ENCODE measurements around the gene LMO4.

The LMO4 gene

DNA sequence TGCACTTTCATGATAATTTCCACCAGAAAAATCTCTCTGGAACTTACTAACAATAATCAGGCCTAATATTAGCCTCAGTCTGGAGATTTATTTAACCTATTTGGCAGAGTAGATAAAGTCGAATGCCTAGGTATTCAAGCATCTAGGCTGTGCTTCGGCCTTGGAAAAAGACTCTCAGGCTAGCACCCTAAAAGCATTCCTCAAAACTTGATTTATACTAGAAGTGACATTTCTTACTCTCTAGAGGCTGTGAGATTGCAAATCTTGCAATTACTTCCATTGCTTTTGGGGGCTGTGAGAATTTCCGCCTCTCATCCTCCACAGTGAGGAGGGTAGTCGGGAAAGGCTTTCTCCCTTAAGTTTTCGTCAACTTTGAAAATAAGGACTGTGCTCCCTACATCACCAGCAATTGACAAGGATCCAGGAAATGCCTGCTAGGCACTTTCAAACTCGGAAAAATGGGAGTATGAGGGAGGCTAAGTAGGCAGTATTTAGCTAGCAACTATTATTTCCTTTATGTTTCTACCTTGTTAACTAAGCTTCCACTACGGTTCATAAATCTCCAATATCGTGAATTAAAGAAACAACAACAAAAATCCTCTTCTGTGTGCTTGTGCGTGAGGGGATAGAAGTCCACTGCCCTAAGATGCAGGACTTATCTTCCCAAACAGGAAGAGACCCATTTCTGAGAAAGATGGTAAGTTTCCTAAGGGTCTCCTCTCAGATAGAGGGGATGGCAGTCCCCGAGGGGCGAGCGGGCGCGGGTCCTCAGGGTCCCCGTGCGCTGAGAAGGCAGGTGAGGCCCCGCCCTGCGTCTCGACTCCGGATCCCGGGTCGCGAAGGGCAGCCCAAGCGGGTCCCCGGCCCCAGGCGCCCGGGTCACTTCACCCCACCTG lies 1.1 kb upstream of the LMO4 start:
- DNase-seq (ENCODE audit: low read depth), result no peak

DNA sequence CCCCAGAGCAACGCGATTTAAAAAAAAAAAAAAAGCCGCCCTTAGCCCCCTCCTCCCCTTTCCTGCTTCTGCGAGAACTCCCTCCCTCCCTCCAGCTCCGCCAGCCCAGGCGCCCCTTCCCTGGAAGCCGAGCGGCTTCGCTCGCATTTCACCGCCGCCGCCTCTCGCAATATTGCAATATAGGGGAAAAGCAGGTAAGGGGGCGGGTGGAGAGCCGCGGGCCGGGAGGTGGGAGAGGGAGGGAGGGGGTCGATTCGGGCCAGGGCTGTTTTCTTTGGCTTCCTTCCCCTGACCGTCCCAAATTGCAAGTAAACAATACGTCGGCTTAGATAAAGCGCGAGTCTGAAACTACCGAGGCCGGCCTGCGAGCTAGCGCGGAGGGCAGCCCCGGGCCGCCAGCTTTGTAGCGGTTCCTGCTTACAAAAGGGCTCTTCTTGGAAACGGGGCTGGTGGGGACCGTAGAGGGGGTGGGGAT lies 408 bp downstream of the LMO4 start:
- DNase-seq (ENCODE audit: low read depth), result no peak

DNA sequence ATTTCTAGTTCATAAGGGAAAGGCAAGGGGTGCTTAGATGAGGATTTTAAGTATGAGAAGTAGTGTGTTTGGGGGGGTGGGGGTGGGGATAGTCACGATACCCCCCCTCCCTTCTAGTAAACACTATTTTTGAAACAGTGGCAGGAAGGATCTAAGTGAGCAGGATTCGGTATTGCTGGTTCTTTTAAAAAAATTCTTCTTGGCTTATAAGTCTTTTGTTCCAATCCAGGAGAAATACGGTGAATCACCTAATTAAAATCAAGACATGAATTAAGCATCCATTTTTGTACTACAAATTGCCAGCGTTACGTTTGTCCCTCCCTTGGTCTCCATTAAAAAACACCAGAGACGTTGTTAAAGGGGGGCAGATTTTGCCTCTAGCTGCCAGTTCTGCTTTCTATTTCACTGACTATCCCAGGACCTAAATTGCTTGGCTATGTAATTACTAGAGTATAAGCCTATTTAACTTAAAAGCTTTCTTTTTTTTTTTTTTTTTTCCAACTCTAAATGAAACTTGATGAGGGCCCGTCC lies 911 bp downstream of the LMO4 start:
- no peak for DNase-seq (ENCODE audit: low read depth)

DNA sequence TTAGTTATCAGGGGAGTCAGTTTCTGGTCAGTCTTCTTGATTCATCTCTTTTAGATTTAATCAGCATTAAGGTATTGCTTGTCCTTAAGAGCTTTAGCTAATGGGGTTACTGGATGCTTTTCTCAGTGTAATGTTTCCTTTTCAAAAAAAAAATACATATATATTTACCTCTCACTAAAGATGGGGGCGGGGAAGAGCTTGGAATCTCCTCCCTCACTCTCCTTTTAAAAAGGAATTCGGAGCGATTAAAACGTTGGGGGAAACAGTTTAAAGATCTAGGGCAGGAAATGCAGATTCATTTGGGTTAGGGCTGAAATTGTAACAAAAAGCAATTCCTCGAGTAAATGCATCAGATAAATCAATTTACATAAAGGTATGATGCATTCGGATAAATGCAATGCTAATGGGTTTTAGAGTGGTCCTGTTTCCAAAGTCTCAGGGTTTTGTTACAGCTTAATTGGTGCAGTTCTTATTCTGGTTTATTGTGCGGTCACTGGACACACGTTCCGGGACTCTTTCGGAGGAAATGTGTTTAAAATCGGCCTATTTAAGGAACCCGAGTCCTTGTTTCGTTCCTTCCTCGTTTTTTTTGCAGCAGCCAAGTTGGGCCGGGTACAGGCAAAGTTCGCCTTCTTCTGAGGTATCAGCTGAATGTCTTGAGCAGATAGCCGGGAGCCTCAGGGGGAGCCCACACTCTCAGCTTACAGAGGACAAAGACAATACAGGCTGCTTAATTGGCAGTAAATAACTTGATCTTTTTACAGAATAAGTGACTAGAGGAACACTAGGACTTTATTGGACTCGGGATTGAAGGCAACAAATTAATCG lies 1.6 kb downstream of the LMO4 start:
- no peak for DNase-seq (ENCODE audit: low read depth)

DNA sequence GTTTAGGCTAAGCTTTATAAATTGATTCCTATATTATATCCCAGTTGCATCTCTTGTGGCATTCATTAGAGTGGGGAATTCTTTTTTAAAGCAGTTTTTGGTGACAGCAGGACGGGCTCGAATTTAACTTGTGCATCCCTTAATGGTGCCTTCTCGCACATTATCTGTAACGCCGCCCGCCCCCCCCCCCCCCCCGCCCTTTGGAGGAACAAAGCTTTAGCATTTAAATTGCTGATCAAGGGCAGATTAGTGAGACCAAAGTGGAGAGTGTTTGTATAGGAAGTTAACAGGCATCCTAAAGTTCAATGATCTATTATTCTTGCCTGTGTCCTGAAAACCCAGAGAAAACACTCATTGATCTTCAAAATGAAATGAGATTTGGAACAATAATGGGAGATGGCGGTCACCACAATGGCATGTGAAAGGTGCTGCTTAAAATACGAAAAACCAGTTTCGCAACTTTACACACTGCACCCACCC lies 2.2 kb downstream of the LMO4 start:
- DNase-seq (ENCODE audit: low read depth), result no peak

DNA sequence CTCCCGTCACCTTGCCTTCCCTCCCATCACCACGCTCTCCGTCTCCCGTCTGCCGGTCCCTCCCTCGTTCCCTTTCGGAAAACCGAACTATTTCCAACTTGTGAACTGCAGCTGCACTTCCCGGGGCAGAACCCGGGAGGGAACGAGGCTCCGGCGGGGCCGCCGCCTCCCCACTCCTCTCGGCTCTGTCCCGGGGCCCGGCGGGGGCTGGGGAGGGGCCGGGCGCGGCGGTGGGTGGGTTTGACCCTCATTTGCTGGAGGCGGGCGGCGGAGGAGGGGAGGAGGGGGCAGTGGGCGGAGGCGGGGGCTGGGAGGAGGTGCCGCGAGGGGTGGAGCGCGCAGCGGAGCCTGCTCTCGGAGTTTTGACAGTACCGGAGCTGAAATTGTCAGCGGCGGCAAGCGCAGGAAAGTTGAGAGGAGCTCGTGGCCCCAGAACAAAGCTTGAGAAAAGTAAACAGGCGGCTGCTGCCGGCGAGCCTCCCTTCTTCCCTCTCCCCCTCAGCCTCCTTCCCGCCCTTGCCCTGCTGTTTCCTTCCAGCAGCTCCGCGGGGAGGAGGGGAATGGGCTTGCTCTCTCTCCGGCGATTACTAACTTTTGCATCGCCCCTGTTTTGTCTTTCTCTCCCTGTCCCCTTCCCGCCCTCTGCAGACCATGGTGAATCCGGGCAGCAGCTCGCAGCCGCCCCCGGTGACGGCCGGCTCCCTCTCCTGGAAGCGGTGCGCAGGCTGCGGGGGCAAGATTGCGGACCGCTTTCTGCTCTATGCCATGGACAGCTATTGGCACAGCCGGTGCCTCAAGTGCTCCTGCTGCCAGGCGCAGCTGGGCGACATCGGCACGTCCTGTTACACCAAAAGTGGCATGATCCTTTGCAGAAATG lies 2.9 kb downstream of the LMO4 start:
- no peak for DNase-seq (ENCODE audit: low read depth)

DNA sequence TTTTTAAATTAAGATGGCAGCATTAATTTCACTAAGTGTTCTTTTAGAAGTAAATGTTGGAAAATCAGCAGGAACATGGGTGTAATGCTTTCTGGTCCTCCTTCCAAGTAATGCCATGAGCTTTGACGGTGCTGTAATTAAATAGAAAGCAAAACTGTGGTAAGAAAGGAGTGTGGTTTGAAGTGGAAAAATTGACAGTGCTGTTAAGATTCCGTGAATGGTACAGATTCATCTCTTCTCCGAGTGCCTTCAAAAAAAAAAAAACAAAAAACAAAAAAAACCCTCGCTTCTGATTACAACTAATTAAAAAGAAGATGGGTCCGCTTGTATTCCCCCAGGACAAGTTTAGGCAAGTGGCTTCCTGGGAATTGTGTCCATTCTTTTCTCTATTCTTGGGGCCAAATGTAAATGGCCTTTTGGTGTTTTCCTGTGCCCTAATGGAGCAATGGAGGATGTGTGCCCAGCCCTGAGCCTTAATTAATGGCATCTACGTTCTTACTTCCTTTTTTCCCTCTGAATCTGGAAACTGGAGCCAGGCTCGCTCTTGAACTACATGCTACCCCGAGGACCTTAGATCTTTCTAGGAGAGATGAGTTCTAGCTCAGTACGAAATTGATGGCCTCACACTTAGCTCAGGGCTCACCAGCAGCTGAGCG lies 5.1 kb downstream of the LMO4 start:
- DNase-seq (ENCODE audit: low read depth), result no peak

DNA sequence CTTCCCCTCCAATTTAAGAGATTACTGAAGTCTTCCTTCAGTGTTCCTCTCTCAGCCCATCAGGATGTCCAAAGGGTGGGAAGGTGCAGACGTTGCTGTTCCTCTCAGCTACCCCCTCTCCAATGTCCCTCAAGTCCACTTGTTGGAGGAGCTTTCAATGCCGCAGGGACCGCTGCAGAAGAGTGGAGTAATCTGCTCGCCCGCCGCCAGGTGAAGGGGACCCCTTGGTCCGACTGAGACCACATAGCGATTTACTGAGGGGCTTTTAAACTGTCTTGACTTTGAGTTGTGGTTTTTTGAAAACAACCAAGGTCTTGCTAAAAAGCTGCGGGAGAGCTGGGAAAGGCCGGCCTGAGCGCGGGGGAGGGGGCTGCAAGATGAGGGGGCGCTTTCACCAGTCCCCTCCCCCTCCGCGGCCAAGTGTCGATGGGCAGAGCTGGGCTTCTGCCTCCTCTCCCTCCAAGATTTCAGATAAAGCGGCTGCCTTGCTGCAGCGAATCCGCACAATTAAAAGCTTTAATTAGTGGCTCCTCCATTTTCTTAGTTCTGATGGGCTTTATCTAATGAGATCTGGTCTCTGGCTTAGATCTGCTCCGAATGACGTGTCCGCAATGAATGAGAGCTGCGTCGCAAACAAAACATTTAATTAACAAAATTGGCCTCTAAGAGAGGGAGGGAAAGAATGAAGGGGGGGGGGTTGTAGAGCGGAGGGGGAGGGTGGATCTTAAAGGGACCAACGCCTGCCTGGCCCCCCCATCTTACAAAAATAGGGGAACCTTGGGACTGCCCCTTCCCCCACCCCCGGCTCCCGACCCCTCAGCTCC lies 5.9 kb downstream of the LMO4 start:
- no peak for DNase-seq (ENCODE audit: low read depth)

DNA sequence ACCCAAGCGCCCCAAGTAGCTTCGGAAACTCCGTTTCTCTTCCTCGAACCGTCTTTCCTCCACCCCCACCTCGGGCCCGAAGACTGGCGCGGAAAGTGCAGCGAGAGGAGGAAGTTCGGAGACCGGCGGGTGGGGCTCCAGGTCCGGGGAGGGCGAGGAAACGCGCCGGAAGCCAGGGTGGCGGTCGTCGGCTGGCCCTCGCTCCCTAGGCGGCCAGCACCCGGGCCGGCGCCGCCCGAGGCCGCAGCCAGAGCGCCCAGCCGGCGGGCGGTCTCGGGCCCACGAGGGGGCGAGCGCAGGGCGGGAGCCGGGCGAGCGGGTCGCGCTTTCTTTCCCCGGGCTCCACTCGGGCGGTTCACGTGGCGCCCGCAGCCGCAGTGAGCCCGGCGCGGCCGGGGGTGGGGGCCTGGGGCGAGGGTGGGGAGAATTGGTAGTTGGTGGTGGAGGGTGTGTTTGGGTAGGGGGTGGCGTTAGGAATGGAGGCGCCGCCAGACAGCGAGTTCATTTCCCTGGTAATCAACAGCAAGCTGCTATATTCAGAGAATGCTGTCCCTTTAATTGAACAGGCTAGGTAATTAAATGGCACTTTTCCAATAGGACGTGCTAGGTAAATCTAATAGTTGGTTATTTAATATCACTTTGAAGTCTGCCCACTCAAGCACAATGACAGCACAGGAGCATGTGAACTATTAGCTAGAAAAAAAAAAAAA lies 6.7 kb downstream of the LMO4 start:
- DNase-seq (ENCODE audit: low read depth), result no peak

DNA sequence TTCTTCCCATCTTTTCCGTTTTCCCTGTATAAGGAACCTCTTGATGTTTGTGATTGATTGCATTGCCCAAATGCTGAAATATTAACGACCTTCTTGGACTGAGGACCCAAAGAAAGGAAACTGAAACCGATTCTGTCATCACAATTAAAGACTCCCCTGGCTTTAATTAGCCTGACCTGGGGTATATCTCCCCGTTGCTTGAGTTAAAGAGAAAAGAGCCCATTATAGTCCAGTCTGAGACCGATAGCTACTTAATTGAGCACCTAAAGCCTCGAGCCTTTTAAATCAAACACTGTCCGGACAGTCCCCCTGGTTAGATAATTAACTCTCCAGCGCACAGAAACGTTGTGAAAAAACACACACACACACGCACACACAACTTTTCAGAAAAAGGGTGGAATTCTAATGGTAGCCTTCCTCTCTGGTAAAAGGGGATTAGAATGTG lies 8.0 kb downstream of the LMO4 start:
- no peak for DNase-seq (ENCODE audit: low read depth)

DNA sequence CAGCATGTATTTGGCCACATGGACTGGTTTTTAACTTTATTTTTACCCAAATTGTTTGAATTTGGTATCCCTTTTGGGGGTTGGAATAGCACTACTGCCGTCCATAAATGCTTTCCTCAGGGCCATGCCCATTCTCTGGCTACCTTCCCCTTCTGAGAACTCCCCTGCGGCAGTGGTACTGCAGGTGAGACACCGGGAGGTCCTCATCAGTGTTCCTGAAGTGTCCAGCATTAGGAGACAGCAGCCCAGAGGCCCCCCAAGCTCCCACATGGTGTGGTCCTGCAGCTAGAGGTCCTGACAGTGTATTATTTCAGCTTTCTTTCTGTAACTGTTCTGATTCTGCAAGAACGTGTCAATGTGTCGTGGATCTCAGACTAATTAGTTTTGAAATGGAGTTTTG lies 8.9 kb downstream of the LMO4 start:
- DNase-seq (ENCODE audit: low read depth), result no peak

DNA sequence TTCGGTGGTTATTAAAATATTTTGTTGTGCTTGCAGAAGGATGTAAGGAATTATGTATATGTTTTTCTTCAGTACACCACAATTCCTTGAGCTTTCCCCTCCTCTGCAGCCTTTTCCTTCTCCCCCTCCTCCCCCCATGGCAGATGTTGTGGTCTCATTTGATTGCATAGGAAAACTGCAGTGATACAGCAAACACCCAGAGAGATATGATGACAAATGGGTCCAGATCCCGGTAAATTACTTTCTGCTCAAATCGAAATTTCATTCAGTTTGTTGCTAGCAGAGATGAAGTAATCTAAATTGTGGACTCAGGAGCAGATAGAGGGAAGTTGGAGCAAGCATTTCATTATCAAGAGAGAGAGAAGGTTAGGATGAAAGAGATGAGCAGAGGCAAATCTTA lies 9.9 kb downstream of the LMO4 start:
- no peak for DNase-seq (ENCODE audit: low read depth)

DNA sequence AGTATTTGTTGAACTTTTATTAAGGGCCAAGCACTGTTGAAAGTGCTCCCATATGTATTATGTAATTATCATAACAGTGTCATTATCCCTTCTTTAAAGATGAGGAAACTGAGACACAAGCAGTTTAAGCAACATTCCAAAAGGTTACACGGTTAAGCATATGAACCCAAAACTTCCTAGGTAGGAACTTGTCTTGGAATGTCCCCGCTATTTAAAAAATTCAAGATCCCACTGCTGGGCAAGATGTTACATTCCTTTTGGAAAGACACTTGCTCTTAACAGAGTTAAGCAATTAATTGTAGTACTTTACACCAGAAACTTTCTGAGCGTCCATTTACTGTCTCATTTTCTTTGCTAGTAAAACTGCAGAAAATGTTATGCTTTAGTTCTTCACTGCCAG lies 15.6 kb downstream of the LMO4 start:
- DNase-seq (ENCODE audit: low read depth), result no peak

DNA sequence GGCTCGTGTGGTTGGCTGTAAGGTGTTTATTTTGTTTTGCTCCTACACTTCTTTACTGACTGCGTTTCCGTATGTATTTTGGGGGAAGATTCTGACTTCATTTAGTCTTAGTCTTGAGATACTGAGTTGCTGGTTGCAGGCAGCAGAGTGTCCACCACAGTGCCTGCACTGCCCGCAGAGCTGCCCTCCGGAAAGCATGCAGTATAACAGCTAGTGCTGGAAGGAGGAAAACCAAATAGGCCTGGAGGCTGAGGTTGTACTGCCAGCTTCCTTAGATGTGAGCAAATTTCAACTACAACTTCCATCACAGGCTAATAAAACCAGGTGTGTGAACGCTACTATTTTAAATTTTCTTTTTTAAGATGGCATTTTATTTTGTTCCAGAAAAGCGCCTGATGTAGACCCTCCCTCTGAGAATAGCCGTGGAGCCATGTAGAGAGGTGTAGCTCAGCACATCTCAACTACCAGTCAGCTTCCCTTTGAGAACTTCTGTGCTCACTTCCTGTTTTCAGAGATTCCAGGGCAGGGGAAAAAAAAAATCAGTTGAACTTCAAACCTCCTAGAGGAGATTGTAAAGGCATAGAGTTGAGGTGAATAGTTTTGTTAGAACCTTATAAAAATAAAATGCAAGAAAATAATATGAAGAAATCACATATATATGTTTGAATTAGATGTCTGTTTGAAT lies 17.6 kb downstream of the LMO4 start:
- no peak for DNase-seq (ENCODE audit: low read depth)

DNA sequence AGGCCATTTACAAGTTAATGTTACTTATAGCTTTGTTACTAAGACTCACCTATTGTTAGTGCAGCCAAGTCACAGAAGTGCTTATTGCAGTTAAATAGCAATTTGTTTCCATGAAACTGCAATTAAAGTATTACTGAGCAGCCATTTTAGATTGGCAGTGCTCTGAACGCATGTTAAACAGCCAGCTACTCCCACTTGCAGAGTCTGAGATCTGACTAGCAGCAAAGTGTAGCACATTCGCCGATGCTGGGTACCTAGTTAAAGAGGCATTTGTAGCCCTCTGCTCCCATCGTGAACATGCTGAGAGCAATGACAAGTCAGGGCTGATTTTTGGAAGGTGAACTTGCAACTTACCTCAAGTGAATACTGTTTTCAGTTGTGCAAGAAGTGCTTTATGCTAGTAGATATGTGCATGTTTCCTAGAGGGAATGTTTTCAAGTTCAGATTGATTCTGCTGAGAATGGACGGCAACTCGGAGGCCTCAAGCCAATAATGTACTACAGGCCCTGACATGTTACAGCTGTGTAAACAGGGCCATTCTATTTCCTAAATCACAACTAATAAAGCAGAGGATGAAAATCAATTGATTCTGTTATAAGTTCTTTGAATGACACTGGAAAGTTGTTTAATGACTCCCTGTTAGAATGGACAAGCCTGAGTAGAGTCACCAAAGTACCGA lies 19.8 kb downstream of the LMO4 start:
- DNase-seq (ENCODE audit: low read depth), result no peak

DNA sequence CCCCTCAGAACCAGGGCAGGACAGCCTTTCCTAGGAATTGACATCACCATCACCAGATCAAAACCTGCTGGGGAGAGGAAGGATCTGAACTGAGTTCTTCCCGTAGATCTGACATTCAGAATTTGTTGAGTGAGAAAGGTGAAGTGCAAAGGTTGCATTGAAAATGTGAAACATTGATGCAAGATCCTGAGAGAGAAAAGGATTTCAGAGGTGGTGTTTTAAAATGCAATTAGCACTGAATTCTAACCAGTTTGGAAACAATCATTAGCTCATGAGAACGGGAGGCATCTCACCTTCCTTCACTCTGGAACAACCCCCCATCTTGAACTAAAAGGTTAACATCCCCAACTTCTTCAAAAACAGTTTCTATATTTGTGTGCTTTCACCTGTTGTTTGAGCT lies 20.4 kb downstream of the LMO4 start:
- DNase-seq (ENCODE audit: low read depth), result no peak

DNA sequence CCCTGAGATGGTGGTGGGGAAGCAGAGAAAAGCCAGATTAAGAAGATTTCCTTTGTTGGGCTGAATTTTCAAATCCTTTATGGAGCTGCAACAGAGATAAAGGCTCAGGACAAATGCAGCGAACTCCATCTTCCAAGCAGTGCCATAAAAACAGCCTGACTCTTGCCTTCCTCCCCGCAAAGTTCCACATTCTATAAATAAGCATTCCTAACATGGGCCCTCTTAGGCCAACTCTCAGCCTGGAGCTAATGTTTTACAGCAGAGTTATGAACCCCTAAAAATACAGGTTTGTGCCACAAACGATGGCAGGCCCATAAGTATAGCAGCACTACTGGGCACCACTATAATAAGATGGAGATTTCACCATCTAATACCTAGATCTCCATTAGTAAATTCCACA lies 27.2 kb downstream of the LMO4 start:
- no peak for DNase-seq (ENCODE audit: low read depth)

DNA sequence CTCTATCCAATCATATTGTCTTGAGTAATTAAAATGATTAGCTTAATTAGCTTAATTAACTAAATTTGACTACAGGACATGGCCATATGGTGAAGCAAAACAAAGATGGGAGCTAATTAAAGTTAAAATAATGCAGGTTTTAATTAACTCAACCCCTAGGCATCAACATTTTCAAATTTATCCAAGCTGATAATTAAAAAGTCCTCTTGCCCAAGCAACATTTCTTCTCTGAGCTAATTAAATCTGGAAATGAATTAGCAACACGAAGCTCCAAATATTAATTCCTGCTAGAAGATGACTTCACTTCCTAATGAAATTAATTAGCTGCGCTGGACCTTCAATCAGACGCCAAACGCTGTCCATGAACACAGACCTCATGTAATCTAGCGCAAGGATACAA lies 27.9 kb downstream of the LMO4 start:
- no peak for DNase-seq (ENCODE audit: low read depth)

All from GM04504 (cell line).